Endometrial microvascular endothelial cells (primary cell): ENCODE data around the gene ENTREP1. TPM values are rescaled to one million over a fixed set of nuclear protein-coding genes. Genes with fewer than 3 reads are reported as not detected.

Experiments used
- in situ Hi-C: cut with HindIII; loops from 2 replicates; pipeline ENCODE4 v1.10.0; 2017; ENCODE audit warnings: low sequenced_read_pairs, low pct_unique_long_range_greater_than_20kb; ENCODE audit errors: inconsistent ontology term
- total RNA-seq: library from RNA; depleted of rRNA; stranded (reverse); fragments of >200 nt; gene quantifications from one replicate; pipeline ENCODE4 v1.2.3, GENCODE V29; 2015; ENCODE audit errors: inconsistent ontology term

The ENTREP1 gene
- total RNA-seq, 1 donor from 2014 or later = 0.84 TPM

DNA sequence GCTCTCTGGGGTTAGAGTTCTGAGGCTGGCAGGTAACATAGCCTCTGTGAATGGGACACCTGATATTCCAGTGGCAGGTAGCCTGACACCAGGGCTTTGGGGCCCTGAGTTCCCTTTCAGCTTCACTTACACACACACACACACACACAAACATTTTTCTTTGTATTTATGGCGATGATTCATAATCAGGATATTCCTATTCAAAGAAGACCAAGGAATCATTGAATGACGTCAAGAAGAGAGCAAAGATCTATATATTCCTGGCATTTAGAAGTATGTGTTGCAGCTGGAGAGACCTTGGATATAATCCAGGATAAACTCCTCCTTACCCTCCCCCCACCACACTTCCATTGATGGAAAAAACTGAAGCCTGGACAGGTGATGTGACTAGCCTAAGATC, 7.9 kb upstream of the ENTREP1 start:
- in situ Hi-C loops = no loop called here

DNA sequence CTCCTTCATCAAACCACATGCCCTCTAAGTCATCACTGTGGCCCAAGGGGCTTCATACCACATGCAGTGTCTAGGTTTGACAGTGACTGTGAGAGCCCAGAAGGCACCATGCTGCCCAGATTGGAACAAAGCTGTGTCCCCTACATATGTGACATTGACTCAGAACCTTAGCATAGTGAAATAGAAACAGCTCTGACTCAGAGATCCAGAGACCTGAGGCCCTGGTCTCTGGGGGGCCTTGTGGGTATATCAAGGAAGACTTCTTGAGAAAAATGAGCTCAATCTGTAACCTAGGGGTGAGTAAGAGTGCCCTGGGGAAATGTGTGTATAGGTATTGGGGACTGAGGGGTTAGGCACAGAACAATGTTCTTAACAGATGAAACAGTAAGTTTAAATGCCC, 7.1 kb upstream of the ENTREP1 start:
- in situ Hi-C loops = no loop called here

DNA sequence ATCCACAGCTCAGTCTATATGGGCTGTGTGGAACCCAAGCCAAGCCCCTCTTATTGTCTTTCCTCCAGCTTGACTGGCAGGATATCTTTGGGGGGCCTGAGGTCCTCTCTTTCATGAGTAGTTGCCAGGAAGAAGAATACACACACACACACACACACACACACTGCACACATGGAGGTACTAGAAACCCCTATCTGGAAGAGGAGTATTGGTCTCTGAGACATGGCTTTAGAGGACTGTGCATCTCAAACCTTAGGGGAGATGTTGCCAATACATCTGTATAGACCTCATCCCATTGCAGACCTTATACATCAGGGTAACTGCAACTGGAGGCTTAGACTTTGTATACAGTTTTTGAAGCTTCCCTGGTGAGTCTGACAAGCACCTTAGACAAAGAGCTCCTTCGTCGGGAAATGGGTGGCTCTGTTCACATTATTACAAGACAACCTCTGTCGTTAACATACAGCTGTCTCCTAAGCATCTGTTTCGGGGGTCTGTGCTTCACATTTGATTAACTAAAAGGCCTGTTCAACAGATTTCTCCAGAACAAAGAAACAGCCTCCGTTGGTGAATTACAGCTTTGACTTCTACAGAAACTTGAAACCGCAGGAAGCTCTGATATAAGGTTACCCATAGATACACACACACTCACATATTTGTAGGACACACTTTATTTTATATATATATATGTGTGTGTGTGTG, 5.5 kb upstream of the ENTREP1 start:
- in situ Hi-C loops = no loop called here

DNA sequence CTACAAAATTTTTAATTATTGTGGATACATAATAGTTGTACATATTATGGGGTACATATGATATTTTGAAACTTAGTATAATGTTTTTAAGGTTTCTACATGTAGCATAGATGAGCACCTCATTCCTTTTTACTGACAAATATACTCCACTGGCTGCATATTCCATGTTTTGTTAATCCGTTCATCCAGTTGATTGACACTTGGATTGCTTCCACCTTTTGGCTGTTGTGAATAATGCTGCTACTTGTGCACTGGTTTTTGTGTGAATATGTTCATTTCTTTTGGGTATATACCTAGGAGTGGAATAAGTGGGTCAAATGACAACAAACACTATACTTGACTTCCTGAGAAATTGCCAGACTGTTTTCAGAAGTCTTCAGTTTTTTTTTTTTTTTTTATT, 2.8 kb upstream of the ENTREP1 start:
- in situ Hi-C loops = no loop called here

DNA sequence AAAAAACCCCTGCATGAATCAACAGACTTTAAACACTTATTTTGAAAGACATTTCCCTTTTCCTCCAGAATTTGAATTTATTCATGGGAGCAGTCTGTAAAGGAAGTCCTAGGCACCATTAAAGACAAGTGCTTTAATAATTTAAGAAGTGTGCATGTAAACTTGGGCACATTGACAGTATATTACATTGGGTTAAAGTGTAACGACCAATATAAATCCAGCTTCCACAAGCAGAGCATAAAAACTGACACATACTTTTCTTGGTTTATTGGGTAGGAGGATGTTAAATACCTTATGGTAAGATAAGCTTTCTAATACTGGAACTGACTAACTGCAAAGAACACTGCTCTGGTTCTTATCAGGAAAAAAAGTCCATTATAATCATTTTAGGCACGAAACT, 1.2 kb upstream of the ENTREP1 start:
- in situ Hi-C loops = no loop called here

DNA sequence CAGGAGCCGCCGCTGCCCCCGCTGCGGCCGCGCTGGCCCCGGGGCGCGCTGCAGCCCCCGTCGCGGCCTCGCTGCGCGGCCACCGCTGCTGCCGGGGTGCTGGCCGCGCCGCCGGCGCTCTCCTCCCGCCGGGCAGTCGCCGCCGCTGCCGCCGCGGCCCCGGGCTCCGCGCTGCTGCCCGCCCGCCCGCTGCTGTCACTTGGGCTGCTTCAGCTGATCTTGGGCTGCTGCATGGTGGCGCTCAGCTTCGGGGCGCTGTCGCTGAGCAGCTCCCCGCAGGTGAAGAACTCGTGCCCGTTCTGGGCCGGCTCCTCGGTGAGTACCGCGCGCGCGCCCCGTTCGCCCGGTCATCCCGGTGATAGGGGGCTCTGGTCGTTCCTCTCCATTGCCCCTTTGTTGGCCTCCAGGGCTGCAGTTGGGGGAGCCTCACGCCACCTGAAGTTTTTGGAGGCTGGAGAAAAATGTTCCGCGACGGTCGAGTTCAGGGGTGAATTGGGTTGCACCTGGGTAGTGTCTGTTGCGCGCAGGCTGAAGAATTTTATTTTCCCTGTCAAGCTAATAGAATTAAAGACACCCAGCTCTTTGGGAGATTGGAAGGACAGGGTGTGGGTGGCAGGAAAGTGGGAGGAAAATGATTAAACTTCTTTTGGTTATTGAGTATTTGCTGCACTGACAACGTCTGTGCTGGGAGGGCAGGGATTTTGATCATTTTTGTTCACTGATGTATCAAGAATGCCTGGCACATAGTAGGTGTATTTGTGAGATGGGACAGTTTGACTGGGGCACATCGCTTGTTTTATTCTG, 596 bp downstream of the ENTREP1 start:
- in situ Hi-C loops = no loop called here

DNA sequence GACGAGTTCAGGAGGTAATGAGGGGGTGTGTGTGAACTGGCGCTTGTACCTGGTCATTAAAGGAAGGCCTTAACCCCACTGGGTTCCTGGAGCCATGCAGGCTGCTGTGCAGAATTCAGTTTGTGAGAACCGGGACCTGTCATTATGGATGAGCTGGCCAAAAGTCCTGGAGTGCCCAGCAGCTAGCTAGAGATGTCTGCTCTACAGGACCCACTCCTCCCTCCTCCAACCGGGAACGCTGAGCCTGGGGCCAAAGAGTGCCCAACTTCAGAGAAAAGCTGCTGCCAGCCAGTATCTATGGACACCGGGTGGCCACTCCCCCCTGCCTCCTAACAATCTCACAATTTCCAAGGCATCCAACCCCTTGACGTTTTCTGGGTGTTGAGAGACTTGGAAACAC, 1.2 kb downstream of the ENTREP1 start:
- in situ Hi-C loops = no loop called here

DNA sequence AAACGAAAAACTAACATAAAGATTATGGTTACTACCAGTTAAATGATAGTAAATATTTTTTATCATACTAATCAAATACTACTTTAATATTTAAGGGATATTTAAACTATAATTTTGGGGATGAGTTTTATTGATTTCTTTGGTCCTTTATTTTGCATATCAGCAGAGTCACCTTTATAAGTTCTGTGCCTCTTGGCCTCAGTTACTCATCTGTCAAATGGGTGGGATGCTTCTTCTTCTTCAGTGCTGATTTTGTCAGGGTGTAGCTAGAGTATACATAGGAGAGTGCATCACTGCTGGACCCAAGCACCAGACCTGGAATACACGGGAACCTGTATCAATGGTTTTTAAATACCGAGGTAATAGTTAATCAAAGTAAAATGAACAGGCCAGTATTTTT, 5.6 kb downstream of the ENTREP1 start:
- in situ Hi-C loops = no loop called here

DNA sequence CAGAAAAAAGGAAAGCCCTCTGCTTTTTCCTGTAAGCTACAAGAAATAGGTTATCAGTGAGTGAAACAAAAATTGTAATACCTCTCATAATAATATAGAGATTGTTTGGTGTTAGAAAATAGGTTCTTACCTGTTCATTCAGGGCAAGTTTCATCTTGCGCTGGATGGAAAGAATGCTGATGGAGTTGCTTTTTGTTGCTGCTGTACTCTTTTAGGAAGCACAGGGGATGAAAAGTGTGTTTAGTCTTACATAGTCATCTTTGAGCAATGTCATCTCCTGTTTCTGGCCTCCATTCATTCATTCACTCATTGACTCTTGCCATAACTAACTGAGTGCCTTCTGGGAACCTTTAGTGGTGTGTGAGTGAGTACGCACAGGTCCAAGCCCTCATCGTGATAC, 6.4 kb downstream of the ENTREP1 start:
- in situ Hi-C loops = no loop called here

DNA sequence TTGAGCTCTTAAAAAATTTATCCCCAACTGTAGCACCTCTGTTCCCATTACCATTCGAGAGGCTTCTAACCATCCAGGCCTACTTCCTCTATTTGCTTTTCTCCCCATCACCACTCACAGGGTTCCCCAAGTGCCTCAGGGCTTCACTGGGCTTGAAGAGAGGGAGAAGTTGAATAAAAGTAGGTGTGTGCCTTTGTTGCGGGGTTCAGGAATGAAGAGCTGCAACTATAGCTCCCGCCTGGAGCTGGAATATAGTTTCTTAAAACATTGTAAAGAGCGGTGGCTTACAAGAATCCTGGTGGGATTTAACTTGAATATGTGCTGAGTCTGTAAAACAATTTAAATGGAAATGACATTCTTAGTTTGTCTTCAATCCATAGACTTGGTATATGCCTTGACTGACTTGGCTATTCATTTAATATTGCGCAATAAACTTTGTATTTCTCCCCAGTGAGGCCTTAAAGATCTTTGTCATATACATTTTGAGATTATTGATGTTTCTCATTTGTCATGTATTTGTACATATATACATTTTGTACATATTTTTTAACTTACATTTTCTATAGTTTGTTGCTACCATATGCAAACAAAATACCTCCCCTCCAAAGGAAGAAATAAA, 7.2 kb downstream of the ENTREP1 start:
- in situ Hi-C loops = no loop called here

DNA sequence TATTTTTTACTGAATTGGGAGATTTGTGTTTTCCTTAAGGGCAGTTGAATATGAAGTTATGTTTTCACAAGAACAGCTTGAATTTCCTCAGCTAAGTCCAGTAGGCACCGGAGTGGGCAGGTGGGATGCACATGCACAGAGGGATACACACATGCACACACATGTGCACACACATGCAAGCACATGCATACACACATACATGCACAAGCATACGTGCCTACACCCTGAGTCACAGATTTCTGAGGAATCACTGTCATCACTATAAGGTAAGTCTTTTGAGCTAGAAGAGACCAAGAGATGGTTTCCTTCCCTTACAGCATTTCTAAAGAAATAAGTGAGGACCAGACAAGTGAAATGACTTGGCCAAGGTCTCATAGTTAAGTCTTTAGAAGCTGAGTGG, 8.7 kb downstream of the ENTREP1 start:
- in situ Hi-C loops = no loop called here

DNA sequence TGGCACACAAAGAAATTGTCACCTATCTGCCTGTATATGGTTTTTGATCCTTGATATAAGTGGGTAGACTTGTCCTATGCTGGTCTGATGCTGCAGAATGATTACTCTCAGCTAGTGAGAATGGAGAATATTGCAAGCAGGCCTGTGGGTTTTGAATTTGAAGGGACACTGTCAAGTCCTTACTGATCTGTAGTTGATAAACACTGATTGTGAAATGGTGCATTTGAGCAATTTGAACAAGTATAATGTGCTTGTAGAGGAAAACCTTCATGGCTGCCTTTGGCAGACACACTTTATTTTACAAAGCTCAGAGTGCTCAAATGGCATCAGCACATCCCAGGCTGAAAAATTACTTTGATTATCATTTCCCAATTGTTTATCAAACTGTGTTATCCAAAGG, 9.3 kb downstream of the ENTREP1 start:
- in situ Hi-C loops = no loop called here

DNA sequence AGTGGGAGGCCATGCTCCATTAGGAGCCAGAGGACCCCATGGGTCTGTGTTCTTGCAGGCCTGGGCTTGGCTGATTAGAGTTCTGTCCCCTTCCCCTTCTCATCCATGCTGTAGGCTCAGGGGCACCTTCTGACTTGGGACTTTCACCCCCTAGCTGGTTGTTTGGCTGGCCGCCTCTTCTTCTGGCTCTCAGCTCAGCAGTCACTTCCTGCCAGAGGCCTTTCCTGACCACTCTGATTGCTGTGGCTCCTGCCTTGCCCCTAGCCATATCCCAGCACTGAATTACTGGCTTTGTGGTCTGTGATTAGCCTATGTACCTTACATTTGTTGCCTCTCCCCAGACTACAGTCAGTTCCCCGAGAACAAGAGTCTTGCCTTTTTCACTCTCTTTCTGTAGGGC, 14.6 kb downstream of the ENTREP1 start:
- in situ Hi-C loops = no loop called here

DNA sequence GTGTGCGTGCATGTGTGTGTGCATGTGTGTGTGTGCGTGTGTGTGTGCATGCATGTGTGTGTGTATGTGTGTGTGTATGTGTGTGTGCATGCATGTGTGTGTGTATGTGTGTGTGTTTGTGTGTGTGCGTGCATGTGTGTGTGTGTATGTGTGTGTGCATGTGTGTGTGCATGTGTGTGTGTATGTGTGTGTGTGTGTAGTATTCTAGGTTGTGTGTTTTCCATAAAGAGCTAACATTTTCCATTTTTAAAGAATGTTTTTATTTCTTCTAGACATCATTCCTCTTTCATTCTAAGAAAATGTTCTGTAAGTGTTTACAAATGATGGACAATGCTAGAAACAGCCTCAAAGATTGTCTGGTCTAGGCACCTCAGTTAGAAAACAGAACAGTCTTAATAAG, 15.6 kb downstream of the ENTREP1 start:
- in situ Hi-C loops = no loop called here

DNA sequence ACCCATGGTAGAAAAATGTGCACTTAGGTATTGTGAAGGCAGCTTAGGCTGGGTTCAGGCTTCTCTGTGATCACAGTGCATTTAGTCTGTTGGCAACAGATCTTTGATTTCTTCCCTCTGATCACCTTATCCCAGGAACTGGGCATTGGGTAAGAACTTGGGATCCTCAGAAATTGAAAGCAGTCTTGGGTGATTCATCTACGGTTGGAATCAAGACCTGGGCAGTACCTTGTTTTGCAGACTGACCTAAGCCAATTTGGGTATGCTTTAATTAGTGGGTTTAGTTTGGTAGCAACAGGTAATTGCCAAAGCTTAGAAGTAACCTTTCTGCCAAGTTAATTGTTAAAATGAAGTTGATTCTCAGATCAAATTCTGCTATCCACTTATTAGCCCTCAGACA, 17.8 kb downstream of the ENTREP1 start:
- in situ Hi-C loops = no loop called here

DNA sequence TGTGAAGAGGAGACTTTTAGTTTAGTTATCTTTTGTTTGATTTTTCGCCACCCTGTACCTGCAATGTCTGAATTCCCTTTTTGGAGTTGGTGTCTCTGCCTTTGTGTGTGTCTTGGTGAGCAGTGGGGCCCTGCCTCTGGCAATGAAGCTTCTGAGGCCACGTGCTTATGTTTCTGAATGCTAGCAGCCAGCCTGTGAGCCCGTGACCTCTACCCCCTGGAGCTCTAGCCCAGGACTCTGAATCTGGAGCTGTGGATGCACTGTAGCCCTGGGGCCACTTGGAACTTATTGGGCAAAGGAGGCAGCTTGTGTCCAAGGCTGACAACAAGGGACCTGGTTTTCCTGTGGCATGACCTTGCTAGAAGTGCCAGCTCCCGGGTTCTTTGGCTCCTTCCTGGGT, 19.4 kb downstream of the ENTREP1 start:
- in situ Hi-C loops = no loop called here

DNA sequence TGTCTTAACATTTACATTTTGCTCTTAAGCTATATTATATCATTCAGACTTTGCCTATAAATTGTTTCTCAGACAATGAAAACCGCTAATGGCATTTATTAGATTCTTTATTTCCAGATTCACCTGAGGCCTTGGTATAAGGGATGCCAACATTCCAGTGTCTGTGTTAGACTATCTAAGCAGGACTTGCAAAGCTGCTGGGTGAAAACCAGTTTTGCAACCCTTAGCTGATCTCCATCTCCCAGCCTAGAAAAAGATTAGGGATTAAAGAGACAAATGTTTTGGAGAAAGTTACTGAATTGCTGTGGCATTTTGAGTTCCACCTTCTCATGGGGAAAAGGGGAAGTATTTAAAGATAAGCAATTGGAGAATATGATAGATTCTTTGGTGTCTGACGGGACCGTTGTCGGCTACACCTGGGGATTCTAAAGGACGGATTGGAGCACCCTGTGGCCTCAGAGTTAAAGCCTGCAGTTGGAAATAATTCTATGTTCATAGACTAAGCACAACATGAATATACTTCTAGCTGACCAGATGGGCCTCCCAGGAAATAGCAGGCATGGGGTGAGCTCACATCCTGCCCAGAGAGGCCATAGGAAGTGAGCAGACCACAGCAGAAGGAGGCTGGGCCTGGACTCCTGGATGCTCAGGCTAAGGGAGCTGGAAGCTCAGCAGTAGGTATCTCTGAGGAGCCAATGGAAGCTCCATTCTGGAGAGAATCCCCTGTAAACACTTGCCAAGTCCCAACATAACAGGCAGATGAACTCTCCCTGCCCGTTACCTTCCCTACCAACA, 21.8 kb downstream of the ENTREP1 start:
- in situ Hi-C loops = no loop called here

DNA sequence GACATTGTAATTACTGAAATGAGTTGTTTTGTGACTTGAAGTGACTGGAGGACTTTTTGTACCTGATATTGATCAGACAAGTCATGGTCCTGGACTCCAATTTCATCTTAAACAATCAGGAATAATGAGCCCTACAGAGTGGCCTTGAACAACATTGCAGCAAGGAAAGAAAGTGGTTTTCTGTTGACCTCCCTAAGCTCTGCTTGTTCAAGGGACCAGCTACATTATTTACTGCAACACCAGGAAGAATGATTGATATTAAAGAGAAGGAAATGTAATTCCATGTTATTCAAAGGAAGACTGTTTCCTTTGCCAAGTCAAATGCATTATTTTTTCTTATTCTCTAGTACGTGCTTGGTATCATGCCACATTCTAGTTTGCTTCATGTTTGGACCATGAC, 22.6 kb downstream of the ENTREP1 start:
- in situ Hi-C loops = no loop called here

DNA sequence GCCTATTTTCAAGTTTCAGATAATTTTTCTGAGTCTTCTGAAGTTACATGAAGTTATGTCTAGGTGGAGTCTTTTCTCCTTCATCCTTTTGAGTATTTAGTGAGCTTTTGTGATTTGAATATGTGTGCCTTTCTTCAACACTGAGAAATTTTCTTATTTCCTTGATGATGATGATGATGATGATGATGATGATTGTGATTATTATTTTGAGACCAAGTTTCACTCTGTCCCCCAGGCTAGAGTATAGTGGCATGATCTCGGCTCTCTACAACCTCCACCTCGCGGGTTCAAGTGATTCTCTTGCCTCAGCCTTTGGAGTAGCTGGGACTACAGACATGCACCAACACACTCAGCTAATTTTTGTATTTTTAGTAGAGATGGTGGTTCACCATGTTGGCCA, 26.2 kb downstream of the ENTREP1 start:
- in situ Hi-C loops = no loop called here
